Glutamatergic neuron (in vitro differentiated cells): Measurements from ENCODE around the gene MBNL1. TPM values are rescaled to one million over a fixed set of nuclear protein-coding genes. Genes with fewer than 3 reads are reported as not detected.

Experiments
- DNase-seq: peaks from one replicate; pipeline ENCODE4 v3.0.0; 2022
- H3K27ac Mint-ChIP-seq: one replicate; pipeline ENCODE4 v1.8.0; 2020; ENCODE audit warnings: mild to moderate bottlenecking, mixed read lengths, inconsistent platforms; ENCODE audit not compliant: unreplicated experiment
- H3K27me3 Mint-ChIP-seq: one replicate; pipeline ENCODE4 v1.8.0; 2020; ENCODE audit warnings: mild to moderate bottlenecking, moderate library complexity, mixed read lengths, inconsistent platforms; ENCODE audit not compliant: unreplicated experiment
- H3K36me3 Mint-ChIP-seq: one replicate; pipeline ENCODE4 v1.8.0; 2020; ENCODE audit warnings: mild to moderate bottlenecking, mixed read lengths, inconsistent platforms; ENCODE audit not compliant: unreplicated experiment
- H3K4me1 Mint-ChIP-seq: one replicate; pipeline ENCODE4 v1.8.0; 2020; ENCODE audit warnings: mild to moderate bottlenecking, low read depth, mixed read lengths, inconsistent platforms; ENCODE audit not compliant: unreplicated experiment
- H3K4me3 Mint-ChIP-seq: one replicate; pipeline ENCODE4 v1.8.0; 2020; ENCODE audit warnings: mild to moderate bottlenecking, mixed read lengths, inconsistent platforms; ENCODE audit not compliant: unreplicated experiment
- H3K9me3 Mint-ChIP-seq: one replicate; pipeline ENCODE4 v1.8.0; 2020; ENCODE audit warnings: mild to moderate bottlenecking, moderate library complexity, mixed read lengths, inconsistent platforms; ENCODE audit not compliant: unreplicated experiment
- CTCF ChIP-seq: fragments of 200-600 bp; sonication (generic); IDR thresholded peaks from one replicate; pipeline ENCODE4 v1.5.0; 2021; ENCODE audit not compliant: partially characterized antibody, unreplicated experiment
- total RNA-seq: library from RNA; stranded (reverse); fragmentation: NEBNext Ultra II Directional; extraction: Animal tissue kit (Norgen Biotek cat#: 25700); gene quantifications from one replicate; pipeline ENCODE4 v1.2.1, GENCODE V29; 2021; ENCODE audit not compliant: unreplicated experiment

The MBNL1 gene
- total RNA-seq, 1 donor from 2014 or later, result 36.6 TPM

- Mint-ChIP-seq H3K4me1 (no peaks in the 10 kb centered on the region), H3K27ac (no peak overlapping the region), H3K27me3 (no peaks in the 10 kb centered on the region), H3K9me3 (no peaks in the 10 kb centered on the region), H3K36me3 (no peaks in the 10 kb centered on the region), H3K4me3 (no peak overlapping the region)
- TF ChIP-seq CTCF, result no peak
- DNase-seq, result no peak
Observed at GRCh38 chr3:152488449-152488848, 219.7 kb downstream of the MBNL1 start.

- no peak for DNase-seq
- H3K4me3 Mint-ChIP-seq, result no peak overlapping the region
- H3K36me3 Mint-ChIP-seq, result no peaks in the 10 kb centered on the region
- peaks cover 2% of the 10 kb centered on the region for H3K4me1 Mint-ChIP-seq
- no peak overlapping the region for H3K27ac Mint-ChIP-seq
- TF ChIP-seq CTCF, result no peak
- H3K27me3 Mint-ChIP-seq, result no peaks in the 10 kb centered on the region
- no peaks in the 10 kb centered on the region for H3K9me3 Mint-ChIP-seq
Observed at GRCh38 chr3:152491922-152492321, 223.2 kb downstream of the MBNL1 start.

- H3K9me3 Mint-ChIP-seq, result no peaks in the 10 kb centered on the region
- no peak overlapping the region for H3K27ac Mint-ChIP-seq
- DNase-seq, result no peak
Observed at GRCh38 chr3:152496286-152496685, 227.6 kb downstream of the MBNL1 start.

GRCh38 chr3:152496716-152497115 lies 228.0 kb downstream of the MBNL1 start:
- no peak for DNase-seq
- Mint-ChIP-seq H3K4me3 (no peak overlapping the region), H3K9me3 (no peaks in the 10 kb centered on the region), H3K4me1 (peaks cover 2% of the 10 kb centered on the region), H3K27ac (no peak overlapping the region), H3K27me3 (no peaks in the 10 kb centered on the region), H3K36me3 (no peaks in the 10 kb centered on the region)
- no peak for TF ChIP-seq CTCF

More at GRCh38 chr3:152496286-152496685, 227.6 kb downstream of the MBNL1 start:
- TF ChIP-seq CTCF, result no peak
- Mint-ChIP-seq H3K27me3 (no peaks in the 10 kb centered on the region), H3K4me1 (peaks cover 2% of the 10 kb centered on the region), H3K4me3 (no peak overlapping the region), H3K36me3 (no peaks in the 10 kb centered on the region)

- Mint-ChIP-seq H3K9me3 (peaks cover 1% of the 10 kb centered on the region), H3K4me1 (peaks cover 2% of the 10 kb centered on the region), H3K36me3 (no peaks in the 10 kb centered on the region), H3K4me3 (no peak overlapping the region), H3K27ac (no peak overlapping the region), H3K27me3 (no peaks in the 10 kb centered on the region)
- DNase-seq, result no peak
- TF ChIP-seq CTCF, result no peak
Observed at GRCh38 chr3:152497457-152497856, 228.7 kb downstream of the MBNL1 start.
